Measurements from ENCODE around the gene SPAG17. TPM values are rescaled to one million over a fixed set of nuclear protein-coding genes. Genes with fewer than 3 reads are reported as not detected.

The SPAG17 gene
- total RNA-seq, 1 donor: 0.09 TPM

DNA sequence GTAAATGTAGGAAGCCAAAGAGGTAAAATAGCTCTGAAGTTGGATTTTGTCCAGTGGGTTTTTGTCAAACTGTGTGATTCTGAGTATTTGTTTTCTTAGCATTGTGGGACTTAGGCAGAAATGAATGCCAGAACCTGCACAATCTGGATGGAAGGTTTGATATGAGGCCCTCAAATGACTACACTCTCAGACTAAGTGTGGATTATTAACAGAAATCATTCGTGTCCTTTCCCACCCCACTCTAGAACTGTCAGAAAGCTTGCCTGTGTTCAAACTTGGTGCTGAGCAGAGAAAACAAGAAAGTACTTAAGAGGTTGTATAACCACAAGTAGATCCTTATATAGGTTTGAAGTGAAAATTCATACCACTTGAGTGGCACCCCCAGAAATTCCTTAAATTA is 167.0 kb downstream of the SPAG17 start:
- no peak overlapping the region for H3K4me3 ChIP-seq (ENCODE audit: low read depth, low read length)
- TF ChIP-seq, protein P1, sequence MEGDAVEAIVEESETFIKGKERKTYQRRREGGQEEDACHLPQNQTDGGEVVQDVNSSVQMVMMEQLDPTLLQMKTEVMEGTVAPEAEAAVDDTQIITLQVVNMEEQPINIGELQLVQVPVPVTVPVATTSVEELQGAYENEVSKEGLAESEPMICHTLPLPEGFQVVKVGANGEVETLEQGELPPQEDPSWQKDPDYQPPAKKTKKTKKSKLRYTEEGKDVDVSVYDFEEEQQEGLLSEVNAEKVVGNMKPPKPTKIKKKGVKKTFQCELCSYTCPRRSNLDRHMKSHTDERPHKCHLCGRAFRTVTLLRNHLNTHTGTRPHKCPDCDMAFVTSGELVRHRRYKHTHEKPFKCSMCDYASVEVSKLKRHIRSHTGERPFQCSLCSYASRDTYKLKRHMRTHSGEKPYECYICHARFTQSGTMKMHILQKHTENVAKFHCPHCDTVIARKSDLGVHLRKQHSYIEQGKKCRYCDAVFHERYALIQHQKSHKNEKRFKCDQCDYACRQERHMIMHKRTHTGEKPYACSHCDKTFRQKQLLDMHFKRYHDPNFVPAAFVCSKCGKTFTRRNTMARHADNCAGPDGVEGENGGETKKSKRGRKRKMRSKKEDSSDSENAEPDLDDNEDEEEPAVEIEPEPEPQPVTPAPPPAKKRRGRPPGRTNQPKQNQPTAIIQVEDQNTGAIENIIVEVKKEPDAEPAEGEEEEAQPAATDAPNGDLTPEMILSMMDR (IDR thresholded peaks at IDR 0.05; ENCODE audit: insufficient read depth, low read length): no peak
- no peak for DNase-seq (ENCODE audit: low read depth)

- TF ChIP-seq, protein P1 (IDR thresholded peaks at IDR 0.05; ENCODE audit: insufficient read depth, low read length): no peak
- no peak overlapping the region for H3K4me3 ChIP-seq (ENCODE audit: low read depth, low read length)
- DNase-seq (ENCODE audit: low read depth): no peak
Observed at GRCh38 chr1:118013938-118014337, 171.1 kb downstream of the SPAG17 start.

DNA sequence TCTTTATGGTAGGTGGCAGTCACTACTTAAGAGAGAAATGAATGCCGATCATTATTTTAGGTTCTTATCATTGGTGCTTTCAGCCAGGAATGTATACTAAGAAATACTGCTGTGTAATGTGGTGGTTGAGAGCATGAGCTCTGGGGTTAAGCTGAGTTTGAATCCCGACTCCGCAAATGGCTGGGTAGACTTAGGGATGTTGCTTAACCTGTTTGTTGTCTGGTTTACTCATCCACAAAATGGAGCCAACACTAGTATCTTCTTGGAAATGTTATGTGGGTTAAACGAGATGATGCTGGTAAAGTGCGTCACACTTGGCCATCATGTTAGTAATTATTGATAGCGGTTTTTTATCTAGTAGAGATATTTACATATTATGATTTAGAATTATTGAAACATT is 171.7 kb downstream of the SPAG17 start:
- TF ChIP-seq, protein P1 (IDR thresholded peaks at IDR 0.05; ENCODE audit: insufficient read depth, low read length): no peak
- DNase-seq (ENCODE audit: low read depth): no peak
- no peak overlapping the region for H3K4me3 ChIP-seq (ENCODE audit: low read depth, low read length)

- no peak overlapping the region for H3K4me3 ChIP-seq (ENCODE audit: low read depth, low read length)
- DNase-seq (ENCODE audit: low read depth): no peak
- TF ChIP-seq, protein P1 (IDR thresholded peaks at IDR 0.05; ENCODE audit: insufficient read depth, low read length): no peak
Observed at GRCh38 chr1:118012515-118013124, 172.4 kb downstream of the SPAG17 start.

DNA sequence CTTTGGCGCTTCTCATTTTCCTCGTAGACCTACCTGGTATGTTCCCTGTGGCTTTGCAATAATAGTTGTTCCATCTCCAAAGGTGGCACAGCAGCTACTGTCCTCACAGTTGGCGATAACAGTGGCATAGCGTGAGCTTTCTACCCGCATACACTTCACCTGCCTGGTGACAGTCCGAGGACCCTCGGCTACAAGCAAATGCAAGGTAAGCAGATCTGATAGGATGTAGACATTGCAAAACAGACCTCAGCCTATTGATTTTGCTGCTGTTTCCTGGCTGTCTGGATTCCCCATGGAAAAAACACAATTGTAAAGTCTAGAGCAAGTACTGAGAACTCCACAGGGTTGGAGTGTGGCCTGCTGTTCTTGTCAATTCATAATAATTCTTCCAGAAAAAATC is 177.0 kb downstream of the SPAG17 start:
- TF ChIP-seq, protein P1 (IDR thresholded peaks at IDR 0.05; ENCODE audit: insufficient read depth, low read length): no peak
- no peak for DNase-seq (ENCODE audit: low read depth)
- no peak overlapping the region for H3K4me3 ChIP-seq (ENCODE audit: low read depth, low read length)

GRCh38 chr1:118007391-118007790 is 177.6 kb downstream of the SPAG17 start:
- TF ChIP-seq, protein P1 (IDR thresholded peaks at IDR 0.05; ENCODE audit: insufficient read depth, low read length): no peak
- H3K4me3 ChIP-seq (ENCODE audit: low read depth, low read length): no peak overlapping the region
- DNase-seq (ENCODE audit: low read depth): no peak

DNA sequence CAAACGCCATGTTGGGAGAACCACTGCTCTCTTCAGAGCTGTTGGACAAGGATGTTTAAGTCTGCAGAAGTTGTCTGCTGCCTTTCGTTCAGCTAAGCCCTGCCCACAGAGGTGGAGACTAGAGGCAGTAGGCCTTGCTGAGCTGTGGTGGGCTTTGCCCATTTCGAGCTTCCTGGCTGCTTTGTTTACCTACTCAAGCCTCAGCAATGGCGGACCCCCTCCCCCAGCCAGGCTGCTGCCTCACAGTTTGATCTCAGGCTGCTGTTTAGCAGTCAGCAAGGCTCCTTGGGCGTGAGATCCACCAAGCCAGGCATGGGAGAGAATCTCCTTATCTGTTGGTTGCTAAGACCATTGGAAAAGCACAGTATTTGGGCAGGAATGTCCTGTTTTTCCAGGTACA is 180.7 kb downstream of the SPAG17 start:
- DNase-seq (ENCODE audit: low read depth): no peak
- TF ChIP-seq, protein P1 (IDR thresholded peaks at IDR 0.05; ENCODE audit: insufficient read depth, low read length): no peak
- no peak overlapping the region for H3K4me3 ChIP-seq (ENCODE audit: low read depth, low read length)
